ENCODE data around the gene NKX2-4.

NKX2-4 gene

DNA sequence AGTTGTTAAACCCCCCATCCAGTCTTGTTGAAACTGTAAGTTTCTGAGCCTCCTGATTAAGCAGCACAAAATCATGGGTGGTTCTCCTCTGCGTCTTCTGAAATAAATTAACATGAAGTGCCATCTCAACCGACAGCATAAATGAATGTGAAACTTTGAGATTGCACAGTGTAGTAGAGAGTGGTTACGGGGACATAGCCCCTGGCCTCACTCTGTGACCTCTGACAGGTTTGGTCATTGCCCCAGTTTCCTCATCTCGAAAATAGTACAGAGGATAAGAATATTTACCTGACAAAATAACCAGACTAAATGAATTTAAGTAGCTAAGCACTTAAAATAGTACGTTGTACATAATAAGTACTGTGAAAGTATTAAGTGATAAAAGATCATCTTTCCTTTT, 19.1 kb downstream of the NKX2-4 start:
- Histone ChIP-seq H4K20me1 (ENCODE audit: insufficient read depth, low read length) (no peaks in the 10 kb centered on the region; the same call in 1 of the 2 replicates), H3F3A (ENCODE audit: insufficient read depth, low read length) (no peaks in the 10 kb centered on the region), H3K4me1 (ENCODE audit: low read length) (no peaks in the 10 kb centered on the region), H3K9me3 (replicated peaks; ENCODE audit: insufficient read depth, low read length) (no peaks in the 10 kb centered on the region), H3K4me2 (ENCODE audit: low read depth, low read length) (no peak overlapping the region), H3K79me2 (ENCODE audit: low read length) (peaks cover 8% of the 10 kb centered on the region), H2AFZ (ENCODE audit: low read length) (no peak overlapping the region), H3K4me3 (ENCODE audit: low read length) (no peak overlapping the region), H3K27me3 (replicated peaks; ENCODE audit: insufficient read depth, low read length) (no peaks in the 10 kb centered on the region), H3K9me2 (replicated peaks; ENCODE audit: insufficient read depth, low read length) (no peaks in the 10 kb centered on the region), H3K36me3 (replicated peaks; ENCODE audit: insufficient read depth, low read length) (no peaks in the 10 kb centered on the region), H3K27ac (ENCODE audit: low read length) (no peak overlapping the region), H3K9ac (ENCODE audit: low read length) (no peak overlapping the region)
- TF ChIP-seq CTCF (IDR thresholded peaks at IDR 0.05; ENCODE audit: low read length), result no peak
- no peak for TF ChIP-seq EZH2phosphoT487 (IDR thresholded peaks at IDR 0.05; ENCODE audit: low read length)
- TF ChIP-seq EZH2 (optimal IDR thresholded peaks at IDR 0.05; ENCODE audit: low read depth, low read length), result no peak
- no peak for DNase-seq

DNA sequence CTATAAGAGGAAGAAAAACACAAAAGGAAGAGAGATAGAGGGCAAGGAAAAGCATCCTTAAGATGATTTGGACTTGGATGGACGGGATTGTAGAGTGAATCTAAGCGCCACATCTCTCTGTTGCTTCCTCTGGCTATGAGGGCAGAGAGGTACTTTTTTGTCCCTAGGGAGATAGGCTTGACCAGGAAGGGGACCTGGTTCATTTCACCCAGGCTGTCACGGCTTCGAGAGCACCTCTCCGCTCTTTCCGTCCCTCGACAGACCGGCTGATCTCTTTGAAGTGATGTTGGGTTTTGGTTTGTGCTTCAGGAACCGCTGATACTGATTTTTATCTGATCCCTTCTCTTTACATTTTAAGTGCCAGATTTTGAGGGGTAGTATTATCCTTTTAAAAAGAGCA, 19.6 kb downstream of the NKX2-4 start:
- Histone ChIP-seq H3K36me3 (replicated peaks; ENCODE audit: insufficient read depth, low read length) (no peaks in the 10 kb centered on the region), H3K79me2 (ENCODE audit: low read length) (peaks cover 9% of the 10 kb centered on the region), H3F3A (ENCODE audit: insufficient read depth, low read length) (no peaks in the 10 kb centered on the region), H4K20me1 (ENCODE audit: insufficient read depth, low read length) (no peaks in the 10 kb centered on the region; the same call in 1 of the 2 replicates), H2AFZ (ENCODE audit: low read length) (no peak overlapping the region), H3K27ac (ENCODE audit: low read length) (no peak overlapping the region), H3K4me2 (ENCODE audit: low read depth, low read length) (no peak overlapping the region), H3K4me3 (ENCODE audit: low read length) (no peak overlapping the region), H3K9ac (ENCODE audit: low read length) (no peak overlapping the region), H3K27me3 (replicated peaks; ENCODE audit: insufficient read depth, low read length) (no peaks in the 10 kb centered on the region), H3K4me1 (ENCODE audit: low read length) (no peaks in the 10 kb centered on the region), H3K9me3 (replicated peaks; ENCODE audit: insufficient read depth, low read length) (no peaks in the 10 kb centered on the region), H3K9me2 (replicated peaks; ENCODE audit: insufficient read depth, low read length) (no peaks in the 10 kb centered on the region)
- TF ChIP-seq EZH2 (optimal IDR thresholded peaks at IDR 0.05; ENCODE audit: low read depth, low read length) (no peak), CTCF (IDR thresholded peaks at IDR 0.05; ENCODE audit: low read length) (no peak), EZH2phosphoT487 (IDR thresholded peaks at IDR 0.05; ENCODE audit: low read length) (no peak)
- DNase-seq, result no peak

DNA sequence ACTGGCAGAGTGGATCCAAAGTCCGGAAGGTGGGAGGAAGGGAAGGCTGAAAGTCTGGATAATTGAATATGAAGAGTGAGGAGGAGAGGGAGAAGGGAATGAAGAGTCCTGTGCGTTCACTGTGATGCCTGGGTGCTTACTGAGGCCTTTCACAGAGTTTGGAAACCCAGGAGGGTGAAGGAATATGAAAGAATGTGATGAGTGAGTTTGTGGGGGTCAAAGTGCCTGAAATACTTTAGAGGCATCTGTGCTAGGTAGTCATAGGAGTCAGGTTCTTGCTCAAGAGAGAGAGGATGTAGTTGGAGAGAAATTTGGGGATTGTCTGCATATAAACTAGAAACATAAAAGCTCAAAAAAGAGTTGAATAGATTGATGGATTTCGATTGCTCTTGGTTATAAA, 20.7 kb downstream of the NKX2-4 start:
- Histone ChIP-seq H3K79me2 (ENCODE audit: low read length) (peaks cover 9% of the 10 kb centered on the region), H2AFZ (ENCODE audit: low read length) (no peak overlapping the region), H3K4me3 (ENCODE audit: low read length) (no peak overlapping the region), H4K20me1 (ENCODE audit: insufficient read depth, low read length) (no peaks in the 10 kb centered on the region; the same call in 1 of the 2 replicates), H3K27ac (ENCODE audit: low read length) (no peak overlapping the region), H3K36me3 (replicated peaks; ENCODE audit: insufficient read depth, low read length) (no peaks in the 10 kb centered on the region; the same call in 1 of the 2 replicates), H3K9me2 (replicated peaks; ENCODE audit: insufficient read depth, low read length) (no peaks in the 10 kb centered on the region), H3K9me3 (replicated peaks; ENCODE audit: insufficient read depth, low read length) (no peaks in the 10 kb centered on the region), H3K27me3 (replicated peaks; ENCODE audit: insufficient read depth, low read length) (no peaks in the 10 kb centered on the region), H3K4me1 (ENCODE audit: low read length) (no peaks in the 10 kb centered on the region), H3K9ac (ENCODE audit: low read length) (no peak overlapping the region), H3K4me2 (ENCODE audit: low read depth, low read length) (no peak overlapping the region), H3F3A (ENCODE audit: insufficient read depth, low read length) (no peaks in the 10 kb centered on the region)
- no peak for TF ChIP-seq EZH2 (optimal IDR thresholded peaks at IDR 0.05; ENCODE audit: low read depth, low read length)
- TF ChIP-seq CTCF (IDR thresholded peaks at IDR 0.05; ENCODE audit: low read length), result no peak
- no peak for TF ChIP-seq EZH2phosphoT487 (IDR thresholded peaks at IDR 0.05; ENCODE audit: low read length)
- DNase-seq, result no peak
